Measurements from ENCODE around the gene CLTB.

GRCh38 chr5:176373100-176373818, 43.1 kb downstream of the CLTB start:
- TF ChIP-seq, protein P1, sequence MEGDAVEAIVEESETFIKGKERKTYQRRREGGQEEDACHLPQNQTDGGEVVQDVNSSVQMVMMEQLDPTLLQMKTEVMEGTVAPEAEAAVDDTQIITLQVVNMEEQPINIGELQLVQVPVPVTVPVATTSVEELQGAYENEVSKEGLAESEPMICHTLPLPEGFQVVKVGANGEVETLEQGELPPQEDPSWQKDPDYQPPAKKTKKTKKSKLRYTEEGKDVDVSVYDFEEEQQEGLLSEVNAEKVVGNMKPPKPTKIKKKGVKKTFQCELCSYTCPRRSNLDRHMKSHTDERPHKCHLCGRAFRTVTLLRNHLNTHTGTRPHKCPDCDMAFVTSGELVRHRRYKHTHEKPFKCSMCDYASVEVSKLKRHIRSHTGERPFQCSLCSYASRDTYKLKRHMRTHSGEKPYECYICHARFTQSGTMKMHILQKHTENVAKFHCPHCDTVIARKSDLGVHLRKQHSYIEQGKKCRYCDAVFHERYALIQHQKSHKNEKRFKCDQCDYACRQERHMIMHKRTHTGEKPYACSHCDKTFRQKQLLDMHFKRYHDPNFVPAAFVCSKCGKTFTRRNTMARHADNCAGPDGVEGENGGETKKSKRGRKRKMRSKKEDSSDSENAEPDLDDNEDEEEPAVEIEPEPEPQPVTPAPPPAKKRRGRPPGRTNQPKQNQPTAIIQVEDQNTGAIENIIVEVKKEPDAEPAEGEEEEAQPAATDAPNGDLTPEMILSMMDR (IDR thresholded peaks at IDR 0.05) = no peak
- no peak for TF ChIP-seq ZFX (IDR thresholded peaks at IDR 0.05; ENCODE audit: borderline replicate concordance)
